ENCODE results near the gene POU6F1.

DNA sequence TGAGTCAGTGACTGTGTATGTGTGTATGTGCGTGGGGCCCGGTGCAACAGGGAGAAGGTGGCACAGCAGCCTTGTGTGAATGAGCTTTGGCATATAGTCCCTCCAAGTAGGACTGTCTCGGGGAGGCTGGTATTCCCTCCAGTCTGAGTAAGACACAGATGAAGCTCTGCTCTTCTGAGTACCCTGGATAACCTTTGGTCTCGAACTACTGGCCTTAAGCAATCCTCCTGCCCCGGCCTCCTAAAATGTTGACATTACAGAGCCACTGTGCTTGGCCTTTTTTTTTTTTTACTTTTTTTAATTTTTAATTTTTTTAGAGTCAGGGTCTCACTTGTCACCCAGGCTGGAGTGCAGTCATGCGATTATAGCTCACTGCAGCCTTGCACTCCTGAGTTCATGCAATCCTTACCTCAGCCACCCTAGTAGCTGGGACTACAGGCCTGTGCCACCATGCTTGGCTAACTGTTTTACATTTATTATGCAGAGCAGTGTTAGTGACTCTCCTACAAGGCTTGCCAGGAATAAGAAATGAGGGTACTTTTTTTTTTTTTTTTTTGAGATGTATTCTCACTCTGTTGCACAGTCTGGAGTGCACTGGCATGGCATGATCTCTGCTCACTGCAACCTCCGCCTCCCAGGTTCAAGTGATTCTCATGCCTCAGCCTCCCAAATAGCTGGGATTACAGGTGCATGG lies 11.4 kb upstream of the POU6F1 start:
- TF ChIP-seq SPI1 (IDR thresholded peaks at IDR 0.05; ENCODE audit: borderline replicate concordance, insufficient read depth, low read depth, low read length) (no peak), RBBP5 (conservative IDR thresholded peaks at IDR 0.05) (no peak), EP300 (IDR thresholded peaks at IDR 0.05; ENCODE audit: borderline replicate concordance in 1 of 2, control insufficient read depth in 1 of 2, low read depth in 2 of 2, low read length in 2 of 2) (no peak), E2F4 (IDR thresholded peaks at IDR 0.05; ENCODE audit: low read depth, low read length) (no peak), RAD21 (IDR thresholded peaks at IDR 0.05; ENCODE audit: insufficient read depth, low read depth, low read length) (no peak), ATF7 (IDR thresholded peaks at IDR 0.05; ENCODE audit: low read depth) (no peak), SIN3A (IDR thresholded peaks at IDR 0.05; ENCODE audit: low read depth, low read length) (no peak), RFX5 (IDR thresholded peaks at IDR 0.05; ENCODE audit: low read depth, low read length) (no peak)
- TF ChIP-seq, protein P1, sequence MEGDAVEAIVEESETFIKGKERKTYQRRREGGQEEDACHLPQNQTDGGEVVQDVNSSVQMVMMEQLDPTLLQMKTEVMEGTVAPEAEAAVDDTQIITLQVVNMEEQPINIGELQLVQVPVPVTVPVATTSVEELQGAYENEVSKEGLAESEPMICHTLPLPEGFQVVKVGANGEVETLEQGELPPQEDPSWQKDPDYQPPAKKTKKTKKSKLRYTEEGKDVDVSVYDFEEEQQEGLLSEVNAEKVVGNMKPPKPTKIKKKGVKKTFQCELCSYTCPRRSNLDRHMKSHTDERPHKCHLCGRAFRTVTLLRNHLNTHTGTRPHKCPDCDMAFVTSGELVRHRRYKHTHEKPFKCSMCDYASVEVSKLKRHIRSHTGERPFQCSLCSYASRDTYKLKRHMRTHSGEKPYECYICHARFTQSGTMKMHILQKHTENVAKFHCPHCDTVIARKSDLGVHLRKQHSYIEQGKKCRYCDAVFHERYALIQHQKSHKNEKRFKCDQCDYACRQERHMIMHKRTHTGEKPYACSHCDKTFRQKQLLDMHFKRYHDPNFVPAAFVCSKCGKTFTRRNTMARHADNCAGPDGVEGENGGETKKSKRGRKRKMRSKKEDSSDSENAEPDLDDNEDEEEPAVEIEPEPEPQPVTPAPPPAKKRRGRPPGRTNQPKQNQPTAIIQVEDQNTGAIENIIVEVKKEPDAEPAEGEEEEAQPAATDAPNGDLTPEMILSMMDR (IDR thresholded peaks at IDR 0.05 in 2 of 3, conservative IDR thresholded peaks at IDR 0.05 in 1 of 3; ENCODE audit: control insufficient read depth in 2 of 3, extremely low read depth in 1 of 3, insufficient read depth in 1 of 3, low read depth in 3 of 3, low read length in 3 of 3) = no peak
